Chondrocyte (in vitro differentiated cells): ENCODE data around the gene NECTIN4. TPM values are rescaled to one million over a fixed set of nuclear protein-coding genes. Genes with fewer than 3 reads are reported as not detected.
A peak's percentile ranks its signal among the peaks of the same experiment; 100 is the strongest.

Source experiments
- DNase-seq: peaks from one replicate; pipeline ENCODE4 v3.0.0; 2021; ENCODE audit warnings: mixed read lengths, low spot score
- H3K27ac Mint-ChIP-seq: one replicate; pipeline ENCODE4 v1.8.0; 2021; ENCODE audit warnings: mild to moderate bottlenecking, moderate library complexity, mixed read lengths; ENCODE audit not compliant: unreplicated experiment
- H3K27me3 Mint-ChIP-seq: 2 replicates; pipeline ENCODE4 v1.8.0; 2021; ENCODE audit warnings: low read depth, mixed read lengths
- H3K36me3 Mint-ChIP-seq: 2 replicates; pipeline ENCODE4 v1.8.0; 2021; ENCODE audit warnings: low read depth, mixed read lengths
- H3K4me1 Mint-ChIP-seq: 2 replicates; pipeline ENCODE4 v1.8.0; 2021; ENCODE audit warnings: low read depth, mild to moderate bottlenecking, mixed read lengths
- H3K4me3 Mint-ChIP-seq: one replicate; pipeline ENCODE4 v1.8.0; 2021; ENCODE audit warnings: mild to moderate bottlenecking, moderate library complexity, mixed read lengths; ENCODE audit not compliant: unreplicated experiment
- H3K9me3 Mint-ChIP-seq: 2 replicates; pipeline ENCODE4 v1.8.0; 2021; ENCODE audit warnings: low read depth, mixed read lengths
- CTCF ChIP-seq: fragments of 200-600 bp; sonication (generic); IDR thresholded peaks from 2 replicates; pipeline ENCODE4 v1.5.0; 2021; ENCODE audit warnings: antibody characterized with exemption, mild to moderate bottlenecking, moderate library complexity
- total RNA-seq: library from RNA; stranded (reverse); gene quantifications from 3 replicates; pipeline ENCODE4 v1.2.1, GENCODE V29; 2021

Gene NECTIN4
- total RNA-seq, 1 donor from 2014 or later: 0.12 TPM

GRCh38 chr1:161061419-161061818 is 27.9 kb downstream of the NECTIN4 start:
- Mint-ChIP-seq H3K9me3 (no peaks in the 10 kb centered on the region), H3K4me3 (no peak overlapping the region), H3K27ac (no peak overlapping the region), H3K27me3 (peaks cover 20% of the 10 kb centered on the region), H3K36me3 (no peaks in the 10 kb centered on the region), H3K4me1 (no peaks in the 10 kb centered on the region)
- no peak for DNase-seq
- no peak for TF ChIP-seq CTCF

- no peak overlapping the region for H3K27ac Mint-ChIP-seq
- no peaks in the 10 kb centered on the region for H3K9me3 Mint-ChIP-seq
- no peaks in the 10 kb centered on the region for H3K36me3 Mint-ChIP-seq
- H3K27me3 Mint-ChIP-seq: peaks cover 17% of the 10 kb centered on the region
- H3K4me1 Mint-ChIP-seq: no peaks in the 10 kb centered on the region
- no peak overlapping the region for H3K4me3 Mint-ChIP-seq
- TF ChIP-seq CTCF: no peak
- DNase-seq: no peak
Observed at GRCh38 chr1:161059293-161059692, 30.1 kb downstream of the NECTIN4 start.

GRCh38 chr1:161054805-161055204 is 34.6 kb downstream of the NECTIN4 start:
- Mint-ChIP-seq H3K27ac (no peak overlapping the region), H3K9me3 (no peaks in the 10 kb centered on the region), H3K4me3 (no peak overlapping the region), H3K4me1 (no peaks in the 10 kb centered on the region), H3K36me3 (no peaks in the 10 kb centered on the region), H3K27me3 (no peaks in the 10 kb centered on the region)
- peak; percentile 34 for TF ChIP-seq CTCF
- no peak for DNase-seq

GRCh38 chr1:161054232-161054631 is 35.1 kb downstream of the NECTIN4 start:
- no peaks in the 10 kb centered on the region for H3K27me3 Mint-ChIP-seq

GRCh38 chr1:161052899-161053298 is 36.5 kb downstream of the NECTIN4 start:
- peaks cover 5% of the 10 kb centered on the region for H3K36me3 Mint-ChIP-seq
- no peak overlapping the region for H3K27ac Mint-ChIP-seq
- no peak for DNase-seq
- no peak for TF ChIP-seq CTCF
- H3K4me3 Mint-ChIP-seq: no peak overlapping the region
- H3K4me1 Mint-ChIP-seq: no peaks in the 10 kb centered on the region
- H3K27me3 Mint-ChIP-seq: no peaks in the 10 kb centered on the region
- peaks cover 13% of the 10 kb centered on the region for H3K9me3 Mint-ChIP-seq

More at GRCh38 chr1:161054232-161054631, 35.1 kb downstream of the NECTIN4 start:
- no peak overlapping the region for H3K4me3 Mint-ChIP-seq
- peaks cover 1% of the 10 kb centered on the region for H3K9me3 Mint-ChIP-seq
- no peak for TF ChIP-seq CTCF
- no peak overlapping the region for H3K27ac Mint-ChIP-seq
- no peaks in the 10 kb centered on the region for H3K4me1 Mint-ChIP-seq
- no peaks in the 10 kb centered on the region for H3K36me3 Mint-ChIP-seq
- no peak for DNase-seq
